Breast epithelium (tissue), 4 donors: ENCODE data around the gene POLN. TPM values are rescaled to one million over a fixed set of nuclear protein-coding genes. Genes with fewer than 3 reads are reported as not detected.

ENCODE experiments used
- DNase-seq, 2 donors: peaks; one replicate each; pipeline ENCODE4 v3.0.0-alpha.2; 2019; ENCODE audit warnings: low spot score in 2 of 2
- H3K27ac ChIP-seq, 2 donors: fragments of 200-600 bp; sonication (generic) in 1 of 2; one replicate each; pipeline ENCODE4 v1.5.1; 2016 to 2019; ENCODE audit warnings: mild to moderate bottlenecking in 1 of 2
- H3K27me3 ChIP-seq, 2 donors: fragments of 200-600 bp; sonication (generic) in 1 of 2; one replicate each; pipeline versions ENCODE4 v1.5.1 to v1.6.0; 2017 to 2019; ENCODE audit warnings: control low read depth in 1 of 2, mild to moderate bottlenecking in 1 of 2
- H3K36me3 ChIP-seq: fragments of 200-600 bp; one replicate; pipeline ENCODE4 v1.5.1; 2019
- H3K4me1 ChIP-seq, 2 donors: fragments of 200-600 bp; sonication (generic); one replicate each; pipeline ENCODE4 v1.5.1; 2016 to 2019; ENCODE audit warnings: control low read depth in 1 of 2
- H3K4me3 ChIP-seq, 3 donors: fragments of 200-600 bp; sonication (generic); 1 replicate in 2 of 3; 2 replicates in 1 of 3; pipeline ENCODE4 v1.5.1; 2016 to 2019; ENCODE audit warnings: mild to moderate bottlenecking in 3 of 3, moderate library complexity in 2 of 3
- H3K9me3 ChIP-seq, 2 donors: fragments of 200-600 bp; sonication (generic) in 1 of 2; one replicate each; pipeline ENCODE4 v1.5.1; 2016 to 2019; ENCODE audit warnings: control low read depth in 1 of 2
- POLR2A ChIP-seq: fragments of 450-650 bp; IDR thresholded peaks from one replicate; pipeline ENCODE4 v1.6.1; 2016; ENCODE audit warnings: antibody characterized with exemption, mild to moderate bottlenecking, moderate library complexity
- POLR2AphosphoS5 ChIP-seq, 3 donors: sonication (generic); formaldehyde crosslinking; IDR thresholded peaks; one replicate each; pipeline ENCODE4 v1.6.1; 2017; ENCODE audit warnings: antibody characterized with exemption in 3 of 3
- intact Hi-C: fragments of 100-400 bp; cut with DNase I; formaldehyde crosslinking; loops from one replicate; pipeline ENCODE4 v1.15.1; 2023; ENCODE audit warnings: low total_unique reads
- total RNA-seq, 3 donors: library from RNA; depleted of rRNA; stranded (reverse); fragments of >200 nt; gene quantifications; one replicate each; pipeline ENCODE4 v1.1.0, GENCODE V29; 2016
- TF ChIP-seq, protein P1 (sequence below), 3 donors: fragments of 450-650 bp; IDR thresholded peaks; one replicate each; pipeline ENCODE4 v1.5.1; 2016 to 2017; ENCODE audit warnings: antibody characterized with exemption in 3 of 3, mild to moderate bottlenecking in 3 of 3, moderate library complexity in 3 of 3

POLN gene
- total RNA-seq, 3 donors from 2014 or later: 3.3 to 4.7 (median 4.3) TPM

DNA sequence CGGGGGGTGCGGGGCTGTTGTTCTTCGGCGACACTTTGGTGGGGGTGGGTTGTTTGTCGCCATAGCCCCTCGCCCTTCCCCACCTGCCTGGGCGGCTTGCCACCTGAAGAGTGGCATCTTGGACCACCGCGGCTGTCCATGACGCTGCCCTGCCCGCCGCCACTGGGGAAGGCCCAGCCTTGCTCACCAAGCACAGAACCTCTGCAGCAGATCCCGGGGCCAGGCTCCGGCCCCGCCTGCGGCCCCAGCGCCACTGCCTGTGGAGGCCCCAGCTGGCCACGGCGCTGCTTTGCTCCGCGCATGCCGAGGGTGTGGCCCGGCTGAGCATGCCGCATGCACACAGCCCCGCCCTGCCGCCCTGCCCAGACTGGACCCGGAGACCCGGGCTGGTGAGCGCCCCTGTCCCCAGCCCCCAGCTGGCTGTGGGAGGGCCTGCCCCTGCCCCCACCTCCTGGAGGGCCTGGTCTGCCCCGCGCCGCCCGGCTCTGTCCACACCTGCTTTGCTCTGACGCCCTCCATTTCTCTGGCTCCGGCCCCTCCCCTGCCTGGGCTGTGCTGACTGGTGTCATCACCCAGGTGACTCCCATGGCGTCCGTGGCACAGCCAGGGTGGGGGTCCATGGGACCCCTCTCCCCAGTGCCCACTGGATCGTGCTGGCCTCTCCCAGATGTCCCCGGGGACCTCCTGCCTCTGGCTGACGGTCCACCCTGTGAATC lies 177.5 kb downstream of the POLN start:
- peaks cover 9 to 35% of the 10 kb centered on the region in 2 donors for H3K27me3 ChIP-seq
- no peak for TF ChIP-seq POLR2A
- TF ChIP-seq, protein P1, sequence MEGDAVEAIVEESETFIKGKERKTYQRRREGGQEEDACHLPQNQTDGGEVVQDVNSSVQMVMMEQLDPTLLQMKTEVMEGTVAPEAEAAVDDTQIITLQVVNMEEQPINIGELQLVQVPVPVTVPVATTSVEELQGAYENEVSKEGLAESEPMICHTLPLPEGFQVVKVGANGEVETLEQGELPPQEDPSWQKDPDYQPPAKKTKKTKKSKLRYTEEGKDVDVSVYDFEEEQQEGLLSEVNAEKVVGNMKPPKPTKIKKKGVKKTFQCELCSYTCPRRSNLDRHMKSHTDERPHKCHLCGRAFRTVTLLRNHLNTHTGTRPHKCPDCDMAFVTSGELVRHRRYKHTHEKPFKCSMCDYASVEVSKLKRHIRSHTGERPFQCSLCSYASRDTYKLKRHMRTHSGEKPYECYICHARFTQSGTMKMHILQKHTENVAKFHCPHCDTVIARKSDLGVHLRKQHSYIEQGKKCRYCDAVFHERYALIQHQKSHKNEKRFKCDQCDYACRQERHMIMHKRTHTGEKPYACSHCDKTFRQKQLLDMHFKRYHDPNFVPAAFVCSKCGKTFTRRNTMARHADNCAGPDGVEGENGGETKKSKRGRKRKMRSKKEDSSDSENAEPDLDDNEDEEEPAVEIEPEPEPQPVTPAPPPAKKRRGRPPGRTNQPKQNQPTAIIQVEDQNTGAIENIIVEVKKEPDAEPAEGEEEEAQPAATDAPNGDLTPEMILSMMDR (IDR thresholded peaks at IDR 0.05): no peak
- no peak for TF ChIP-seq POLR2AphosphoS5 (IDR thresholded peaks at IDR 0.05)
- intact Hi-C loops: no loop called here

DNA sequence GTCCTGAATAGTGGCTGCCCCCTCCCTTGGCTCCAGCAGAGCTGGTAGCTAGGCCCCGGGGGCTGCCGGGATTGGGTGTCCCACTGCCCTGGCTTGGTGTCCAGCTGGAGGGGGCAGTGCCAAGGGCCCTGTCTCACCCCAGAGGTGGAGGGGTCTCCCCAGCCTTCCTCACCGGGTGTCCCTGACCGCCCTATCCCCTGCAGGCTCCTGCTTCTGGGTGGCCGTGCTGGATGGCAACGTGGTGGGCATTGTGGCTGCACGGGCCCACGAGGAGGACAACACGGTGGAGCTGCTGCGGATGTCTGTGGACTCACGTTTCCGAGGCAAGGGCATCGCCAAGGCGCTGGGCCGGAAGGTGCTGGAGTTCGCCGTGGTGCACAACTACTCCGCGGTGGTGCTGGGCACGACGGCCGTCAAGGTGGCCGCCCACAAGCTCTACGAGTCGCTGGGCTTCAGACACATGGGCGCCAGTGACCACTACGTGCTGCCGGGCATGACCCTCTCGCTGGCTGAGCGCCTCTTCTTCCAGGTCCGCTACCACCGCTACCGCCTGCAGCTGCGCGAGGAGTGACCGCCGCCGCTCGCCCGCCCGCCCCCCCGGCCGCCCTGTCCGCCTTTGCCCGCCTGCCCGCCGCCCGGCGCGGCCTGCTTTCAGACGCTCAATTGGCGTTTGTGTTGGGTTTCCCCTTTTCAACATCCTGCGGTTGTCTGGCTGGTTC lies 178.2 kb downstream of the POLN start:
- no peak for DNase-seq
- Histone ChIP-seq H3K27ac (no peak overlapping the region), H3K4me1 (no peaks in the 10 kb centered on the region), H3K36me3 (no peaks in the 10 kb centered on the region), H3K27me3 (peaks cover 9 to 28% of the 10 kb centered on the region in 2 donors), H3K4me3 (no peak overlapping the region), H3K9me3 (no peaks in the 10 kb centered on the region)
- intact Hi-C loops: no loop called here
- TF ChIP-seq POLR2A: no peak
- TF ChIP-seq POLR2AphosphoS5 (IDR thresholded peaks at IDR 0.05): no peak
- TF ChIP-seq, protein P1 (IDR thresholded peaks at IDR 0.05): no peak

More for the DNA sequence above, 177.5 kb downstream of the POLN start:
- no peaks in the 10 kb centered on the region for H3K36me3 ChIP-seq
- H3K4me3 ChIP-seq: no peak overlapping the region
- DNase-seq: no peak
- no peak overlapping the region for H3K27ac ChIP-seq
- no peaks in the 10 kb centered on the region for H3K9me3 ChIP-seq
- H3K4me1 ChIP-seq: no peaks in the 10 kb centered on the region

DNA sequence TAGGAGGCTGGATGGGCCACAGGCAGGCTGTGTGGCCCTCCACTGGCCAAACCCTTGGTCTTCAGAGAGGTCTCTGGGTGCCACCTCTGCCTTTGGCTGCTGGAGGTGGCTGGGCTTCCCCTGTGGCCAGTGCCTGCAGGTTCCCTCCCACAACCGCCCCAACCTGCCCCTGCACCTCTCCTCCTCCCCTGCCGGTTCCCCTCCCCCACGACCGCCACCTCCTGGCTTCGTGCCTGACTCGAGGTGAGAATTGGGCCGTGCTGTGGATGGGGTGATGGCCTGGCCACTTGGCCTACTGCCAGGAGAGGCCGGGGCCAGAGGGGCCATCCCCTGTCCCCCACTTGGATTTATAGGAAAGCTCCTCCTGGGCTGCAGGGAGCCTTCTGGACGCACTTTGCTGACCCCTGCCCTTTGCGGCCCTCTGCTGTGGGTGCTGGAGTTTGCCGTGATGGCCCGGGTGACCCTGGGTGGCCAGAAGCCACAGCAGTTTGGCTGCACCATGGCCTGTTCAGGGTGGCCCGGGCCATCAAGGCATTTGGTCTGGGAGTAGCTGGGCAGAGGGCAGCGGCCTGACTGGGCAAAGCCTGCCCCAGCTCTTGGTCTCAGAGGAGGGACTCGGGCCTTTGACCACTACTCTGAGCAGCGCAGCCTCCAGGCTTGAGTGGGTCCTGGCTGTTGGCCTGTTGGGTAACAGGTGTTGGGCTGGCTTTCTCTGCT lies 179.0 kb downstream of the POLN start:
- DNase-seq: no peak
- Histone ChIP-seq H3K36me3 (no peaks in the 10 kb centered on the region), H3K9me3 (no peaks in the 10 kb centered on the region), H3K4me1 (peaks cover 0 to 2% of the 10 kb centered on the region in 2 donors), H3K27me3 (peaks cover 16 to 33% of the 10 kb centered on the region in 2 donors), H3K4me3 (no peak overlapping the region), H3K27ac (no peak overlapping the region)
- intact Hi-C loops: no loop called here
- TF ChIP-seq, protein P1 (IDR thresholded peaks at IDR 0.05): no peak
- TF ChIP-seq POLR2AphosphoS5 (IDR thresholded peaks at IDR 0.05) (no peak), POLR2A (no peak)

DNA sequence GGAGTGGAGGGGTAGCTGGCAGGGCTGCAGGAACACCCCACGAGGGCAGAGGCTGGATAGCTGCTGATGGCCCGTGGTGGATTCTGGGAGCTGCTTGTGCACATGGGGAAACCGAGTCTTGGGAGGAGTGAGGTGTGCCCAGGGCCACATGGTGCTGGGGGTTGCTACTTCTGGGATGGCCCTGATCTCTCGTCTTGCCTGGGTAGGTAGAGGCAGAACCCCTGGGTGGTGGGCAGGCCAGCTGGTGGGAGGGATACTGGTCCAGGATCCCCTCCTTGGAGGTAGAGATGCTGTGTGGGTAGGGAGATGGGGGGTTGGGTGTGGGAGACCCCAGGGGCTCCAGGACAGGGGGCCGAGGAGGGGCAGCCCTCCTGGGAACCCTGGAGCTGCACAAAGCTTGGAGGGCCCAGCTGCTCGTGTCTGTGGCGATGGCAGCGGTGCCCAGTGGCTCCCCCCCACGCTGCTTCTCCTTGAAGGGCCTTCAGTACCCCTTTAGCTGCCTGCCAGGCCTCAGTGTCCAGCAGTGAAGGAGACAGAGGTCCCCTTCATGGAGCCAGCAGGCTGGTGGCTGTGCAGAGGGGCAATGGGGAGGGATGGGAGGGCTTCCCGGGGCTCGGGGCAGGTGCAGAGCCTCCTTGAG lies 179.6 kb downstream of the POLN start:
- H3K36me3 ChIP-seq: no peaks in the 10 kb centered on the region
- no peaks in the 10 kb centered on the region for H3K9me3 ChIP-seq
- H3K4me1 ChIP-seq: peaks cover 0 to 2% of the 10 kb centered on the region in 2 donors
- peaks cover 16 to 36% of the 10 kb centered on the region in 2 donors for H3K27me3 ChIP-seq
- no peak for DNase-seq
- intact Hi-C loops: no loop called here
- H3K4me3 ChIP-seq: no peak overlapping the region
- no peak overlapping the region for H3K27ac ChIP-seq
- TF ChIP-seq POLR2AphosphoS5 (IDR thresholded peaks at IDR 0.05) (no peak), POLR2A (no peak)
- TF ChIP-seq, protein P1 (IDR thresholded peaks at IDR 0.05): no peak
